A172 (cell line): Measurements from ENCODE around the gene PPM1F. TPM values are rescaled to one million over a fixed set of nuclear protein-coding genes. Genes with fewer than 3 reads are reported as not detected.
"Not testable (repeated sequence)": the region's sequence is repeated elsewhere in the genome, so short reads cannot be mapped to it uniquely, and the experiment has no call there.

ENCODE experiments used
- DNase-seq: peaks from one replicate; pipeline ENCODE4 v3.0.0-alpha.2; 2015; ENCODE audit warnings: low spot score
- total RNA-seq: library from RNA; depleted of rRNA; stranded (reverse); fragments of >200 nt; shearing (Covaris generic); gene quantifications from 2 replicates; pipeline ENCODE4 v1.2.3, GENCODE V29; 2014

The PPM1F gene
- total RNA-seq, 1 experiment from 2014 or later: 43.3 TPM

DNA sequence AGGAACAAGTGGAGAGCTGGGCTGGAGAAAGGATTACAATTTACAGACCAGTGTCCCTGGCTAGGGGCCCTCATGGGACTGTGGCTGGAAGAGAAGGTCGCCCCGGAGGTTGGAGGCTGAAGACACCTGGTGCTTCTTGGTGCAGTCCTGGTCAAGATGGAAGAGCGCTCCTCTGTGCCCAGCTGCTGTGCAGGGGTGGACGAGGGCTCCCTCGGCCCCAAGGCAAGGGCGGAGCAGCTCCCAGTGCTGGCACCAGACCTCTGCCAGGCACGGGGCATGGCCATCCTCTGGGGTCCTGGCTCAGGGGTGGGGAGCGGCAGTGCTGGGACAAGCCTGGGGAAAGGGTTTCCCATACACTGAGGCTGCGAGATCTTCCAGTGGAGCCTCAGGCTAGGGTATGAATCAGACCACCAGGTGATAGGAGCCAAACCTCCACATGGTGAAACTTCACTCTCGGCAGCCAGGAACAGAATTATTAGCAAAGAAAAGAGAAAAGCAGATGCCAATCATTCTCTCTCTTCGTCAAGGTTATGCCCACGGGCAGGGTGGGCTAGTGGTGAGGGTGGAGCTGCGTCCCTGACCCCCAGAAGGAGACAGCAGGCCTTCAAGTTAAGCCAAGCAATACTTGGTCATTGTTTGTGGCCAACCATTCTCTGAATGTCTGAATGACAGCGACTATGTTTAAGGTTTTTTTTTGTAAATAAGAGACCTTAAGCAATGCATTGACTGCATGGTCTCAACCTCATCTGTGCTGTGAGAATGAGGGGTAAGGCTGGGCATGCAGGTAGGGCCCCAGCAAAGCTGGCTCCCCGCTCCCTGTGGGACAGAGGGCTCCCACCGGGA lies 32.1 kb downstream of the PPM1F start:
- DNase-seq: no peak

DNA sequence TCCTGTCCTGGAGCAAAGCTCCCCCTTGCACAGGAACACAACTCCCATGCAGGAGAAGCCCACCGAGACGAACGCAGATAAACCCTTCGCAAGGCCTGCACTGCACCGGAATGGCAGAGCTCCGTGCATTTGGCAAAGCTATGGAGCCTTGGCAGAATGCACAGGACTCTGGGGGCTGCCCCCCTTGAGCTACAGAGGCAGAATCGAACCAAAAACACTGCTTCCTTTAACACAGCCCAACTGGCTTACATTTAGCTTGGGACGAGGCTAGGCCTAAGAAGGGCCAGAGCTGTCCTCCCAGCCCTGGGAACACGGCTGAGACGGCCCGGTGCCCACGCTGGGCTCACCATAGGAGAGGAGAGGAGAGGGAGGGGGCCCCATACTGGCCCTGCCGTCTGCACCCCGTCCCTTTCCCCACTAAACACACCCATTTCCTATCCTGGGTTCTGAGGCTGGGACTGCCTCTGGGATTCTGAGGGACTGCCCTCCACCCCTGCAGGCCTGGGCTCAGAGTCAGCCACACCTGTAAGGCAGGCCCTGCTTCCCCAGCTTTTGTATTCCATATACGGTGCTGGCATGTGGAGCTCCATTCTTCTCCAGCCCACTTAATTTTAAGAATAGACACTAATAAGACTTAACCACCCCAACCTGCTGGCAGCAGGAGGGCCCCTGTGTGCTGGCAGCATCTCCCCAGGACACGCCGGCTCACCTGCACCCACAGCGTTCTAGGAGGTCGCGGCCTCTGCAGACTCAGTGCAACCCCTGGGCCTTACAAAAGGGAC lies 32.9 kb downstream of the PPM1F start:
- DNase-seq: no peak

DNA sequence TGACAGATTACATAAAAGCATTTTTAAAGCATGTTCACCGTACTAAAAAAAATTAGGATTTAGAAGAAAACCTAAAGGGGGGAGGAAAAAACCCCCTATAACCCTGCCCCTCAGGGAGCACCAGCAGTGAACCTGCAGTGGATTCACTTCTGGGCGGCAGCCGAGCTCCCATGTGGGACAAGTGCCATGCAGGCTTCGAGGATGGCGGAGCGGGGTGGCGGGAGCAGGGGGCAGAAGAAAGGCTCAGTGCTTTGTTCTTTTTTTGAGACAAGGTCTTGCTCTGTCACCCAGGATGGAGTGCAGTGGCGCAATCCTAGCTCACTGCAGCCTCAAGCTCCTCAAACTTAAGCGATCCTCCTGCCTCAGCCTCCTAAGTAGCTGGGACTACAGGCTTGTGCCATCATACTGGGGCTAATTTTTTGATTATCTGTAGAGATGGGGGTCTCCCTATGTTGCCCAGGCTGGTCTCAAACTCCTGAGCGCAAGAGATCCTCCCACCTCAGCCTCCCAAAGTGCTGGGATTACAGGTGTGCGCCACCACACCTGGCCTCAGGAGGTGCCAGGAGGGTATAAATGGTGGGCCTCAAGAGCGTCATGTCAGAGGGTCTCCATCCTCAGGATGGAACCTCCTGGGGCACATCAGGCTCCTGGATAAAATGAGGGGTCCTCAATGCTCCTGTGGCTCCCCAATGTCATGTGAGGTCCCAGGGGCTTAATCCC lies 34.0 kb downstream of the PPM1F start:
- DNase-seq: no peak

DNA sequence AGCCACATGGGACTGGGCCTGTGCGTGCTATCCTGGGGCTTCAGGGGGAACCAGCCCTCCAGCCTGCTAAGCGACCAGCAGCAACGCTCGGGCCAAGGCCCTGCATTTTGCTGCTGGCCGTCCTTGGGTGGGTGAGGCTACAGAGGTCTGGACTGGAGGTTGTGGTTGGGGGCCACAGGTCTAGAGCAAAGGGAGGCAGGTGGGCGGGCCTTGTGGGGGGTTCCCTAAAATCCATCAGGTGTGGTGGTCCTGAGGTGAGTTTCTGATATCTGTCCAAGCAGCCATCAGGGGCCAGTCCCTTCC lies 34.7 kb downstream of the PPM1F start:
- DNase-seq: no peak

DNA sequence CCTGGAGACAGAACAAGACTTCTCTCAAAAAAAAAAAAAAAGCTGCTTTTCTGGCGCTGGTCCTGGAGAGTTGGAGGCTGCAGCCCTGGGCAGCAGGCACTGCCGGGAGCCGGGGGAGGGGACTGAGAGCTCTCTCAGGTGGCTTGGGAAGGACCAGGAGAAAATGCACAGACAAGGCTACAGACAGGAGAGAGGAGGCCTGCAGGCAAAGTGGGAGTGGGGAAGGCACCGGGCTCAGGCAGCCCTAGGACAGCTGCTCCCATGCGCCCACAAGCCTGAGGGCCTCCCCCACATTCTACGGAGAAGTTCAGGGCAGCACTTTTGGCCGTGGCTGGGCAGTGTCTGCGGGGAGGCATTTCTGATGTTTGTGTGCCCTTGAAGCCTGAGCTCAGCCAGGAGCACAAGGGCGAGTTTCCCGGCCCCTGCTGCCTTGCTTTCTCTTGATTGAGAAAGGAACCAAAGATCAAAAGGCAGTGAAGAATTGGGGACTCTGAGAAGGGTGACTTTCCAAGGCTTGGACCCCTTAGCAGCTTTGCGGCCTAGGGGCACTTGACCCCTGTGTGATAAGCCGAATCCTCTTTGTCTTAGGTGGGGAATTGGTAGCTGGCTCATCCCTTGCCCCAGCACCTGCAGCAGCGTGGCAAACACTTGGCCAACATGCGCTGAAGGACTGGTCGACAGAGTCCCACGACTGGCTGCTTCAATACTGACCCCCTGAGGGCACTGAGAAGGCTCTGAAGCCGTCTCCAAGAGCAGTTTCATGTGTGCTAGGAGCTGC lies 35.3 kb downstream of the PPM1F start:
- no peak for DNase-seq

DNA sequence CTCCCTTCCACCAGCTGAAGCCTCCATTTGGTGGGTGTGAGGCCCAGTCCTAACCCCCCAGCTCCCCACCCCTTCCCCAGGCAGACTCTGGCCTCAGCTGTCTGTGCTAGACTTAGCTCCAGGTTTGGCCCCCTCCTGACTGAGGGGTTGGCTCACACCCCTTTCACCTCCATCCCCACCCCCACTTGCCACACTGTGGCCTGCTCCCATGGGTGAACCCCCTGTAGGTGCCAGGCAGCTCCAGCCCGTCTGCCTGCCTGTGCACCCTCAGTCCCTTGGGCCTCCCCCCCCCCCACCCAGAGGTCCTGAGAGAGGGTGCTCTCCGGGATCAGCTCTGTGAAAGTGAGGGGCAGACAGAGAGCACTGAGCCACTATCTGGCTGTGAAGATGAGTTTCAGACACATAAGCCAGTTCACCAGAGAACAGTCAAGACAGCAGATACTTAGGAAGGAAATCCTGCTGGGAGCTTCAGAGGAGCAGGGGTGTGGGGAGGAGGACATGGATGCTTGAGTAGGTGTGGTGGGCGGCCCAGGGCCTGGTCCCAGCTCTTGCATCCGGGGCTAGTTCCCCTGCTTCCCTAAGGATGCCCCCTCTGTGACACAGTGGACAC lies 36.2 kb downstream of the PPM1F start:
- DNase-seq: no peak

DNA sequence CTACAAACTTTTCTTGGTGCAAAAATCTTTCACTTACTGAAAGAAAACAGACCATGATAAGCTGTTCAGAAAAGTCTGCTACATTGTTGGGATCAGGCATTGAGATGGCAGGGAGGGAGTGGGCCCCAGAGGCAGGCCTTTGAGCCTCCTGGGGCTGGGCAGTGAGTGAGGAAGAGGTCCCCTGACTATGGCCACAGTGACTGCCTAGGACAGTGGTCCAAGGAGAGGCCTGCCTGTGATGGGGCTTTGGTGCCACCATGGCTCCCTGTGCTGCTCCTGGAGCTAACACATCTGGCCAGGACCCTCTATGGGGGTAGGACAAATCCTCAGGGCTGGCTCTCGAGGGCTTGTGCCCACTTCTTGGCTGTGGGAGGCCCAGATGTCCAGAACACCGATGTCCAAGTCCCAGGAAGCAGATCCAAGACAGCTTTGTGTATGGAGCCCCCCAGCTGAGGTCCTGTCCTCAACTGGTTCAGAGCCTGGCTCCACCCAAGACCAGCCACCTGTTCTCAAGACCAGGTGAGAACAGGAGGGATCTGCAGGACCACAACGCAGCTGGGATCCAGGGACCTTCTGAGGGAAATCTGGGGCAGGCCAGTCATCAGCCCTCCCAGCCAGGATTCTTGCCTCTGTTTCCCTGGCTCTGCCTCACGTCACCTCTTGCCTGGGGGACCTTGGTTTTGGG lies 36.9 kb downstream of the PPM1F start:
- no peak for DNase-seq

DNA sequence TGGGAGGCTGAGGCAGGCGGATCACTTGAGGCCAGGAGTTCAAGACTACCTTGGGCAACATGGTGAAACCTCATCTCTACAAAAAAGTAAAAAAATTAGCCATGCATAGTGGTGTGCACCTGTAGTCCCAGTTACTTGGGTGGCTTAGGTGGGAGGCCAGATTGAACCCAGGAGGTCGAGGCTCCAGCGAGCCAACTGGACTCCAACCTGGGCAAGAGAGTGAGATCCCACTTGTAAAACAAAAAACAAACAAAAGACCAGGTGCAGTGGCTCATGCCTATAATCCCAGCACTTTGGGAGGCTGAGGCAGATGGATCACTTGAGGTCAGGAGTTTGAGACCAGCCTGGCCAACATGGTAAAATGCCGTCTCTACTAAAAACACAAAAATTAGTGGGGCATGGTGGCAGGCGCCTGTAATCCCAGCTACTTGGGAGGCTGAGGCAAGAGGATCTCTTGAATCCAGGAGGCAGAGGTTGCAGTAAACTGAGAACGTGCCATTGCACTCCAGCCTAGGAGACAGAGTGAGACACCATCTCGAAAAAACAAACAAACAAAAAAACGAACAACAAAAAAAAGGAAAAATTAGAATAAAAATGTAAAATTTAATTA lies 38.5 kb downstream of the PPM1F start:
- DNase-seq: not testable (repeated sequence)

DNA sequence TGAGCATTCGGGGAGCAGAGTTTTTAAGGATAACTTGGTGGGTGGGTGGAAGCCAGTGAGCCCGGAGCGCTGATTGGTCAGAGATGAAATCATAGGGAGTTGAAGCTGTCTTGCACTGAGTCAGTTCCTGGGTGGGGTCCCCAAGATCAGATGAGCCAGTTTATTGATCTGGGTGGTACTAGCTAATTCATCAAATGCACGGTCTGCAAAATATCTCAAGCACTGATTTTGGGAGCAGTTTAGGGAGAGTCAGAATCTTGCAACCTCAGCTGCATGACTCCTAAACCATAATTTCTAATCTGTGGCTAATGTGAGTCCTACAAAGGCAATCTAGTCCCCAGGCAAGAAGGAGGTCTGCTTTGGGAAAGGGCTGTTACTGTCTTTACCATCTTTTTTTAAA lies 42.3 kb downstream of the PPM1F start:
- not testable (repeated sequence) for DNase-seq

DNA sequence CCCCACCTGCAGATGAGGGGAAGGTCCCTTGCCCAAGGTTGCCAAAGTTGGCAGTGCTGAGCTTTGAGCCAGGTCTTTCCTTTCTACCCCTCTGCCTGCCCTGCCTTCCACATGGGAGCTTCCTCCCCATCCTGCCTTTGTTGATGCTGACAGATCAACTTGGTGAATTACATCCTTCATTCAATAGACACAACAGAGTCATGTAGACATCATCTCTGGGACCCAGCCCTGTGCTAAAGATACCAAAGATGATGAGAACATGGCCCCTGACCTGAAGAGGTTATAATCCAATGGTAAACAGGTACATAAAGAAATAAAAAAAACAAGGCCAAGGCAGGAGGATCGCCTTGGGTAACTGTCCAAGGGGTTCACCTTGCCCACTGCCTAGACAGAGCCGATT lies 42.8 kb downstream of the PPM1F start:
- no peak for DNase-seq

DNA sequence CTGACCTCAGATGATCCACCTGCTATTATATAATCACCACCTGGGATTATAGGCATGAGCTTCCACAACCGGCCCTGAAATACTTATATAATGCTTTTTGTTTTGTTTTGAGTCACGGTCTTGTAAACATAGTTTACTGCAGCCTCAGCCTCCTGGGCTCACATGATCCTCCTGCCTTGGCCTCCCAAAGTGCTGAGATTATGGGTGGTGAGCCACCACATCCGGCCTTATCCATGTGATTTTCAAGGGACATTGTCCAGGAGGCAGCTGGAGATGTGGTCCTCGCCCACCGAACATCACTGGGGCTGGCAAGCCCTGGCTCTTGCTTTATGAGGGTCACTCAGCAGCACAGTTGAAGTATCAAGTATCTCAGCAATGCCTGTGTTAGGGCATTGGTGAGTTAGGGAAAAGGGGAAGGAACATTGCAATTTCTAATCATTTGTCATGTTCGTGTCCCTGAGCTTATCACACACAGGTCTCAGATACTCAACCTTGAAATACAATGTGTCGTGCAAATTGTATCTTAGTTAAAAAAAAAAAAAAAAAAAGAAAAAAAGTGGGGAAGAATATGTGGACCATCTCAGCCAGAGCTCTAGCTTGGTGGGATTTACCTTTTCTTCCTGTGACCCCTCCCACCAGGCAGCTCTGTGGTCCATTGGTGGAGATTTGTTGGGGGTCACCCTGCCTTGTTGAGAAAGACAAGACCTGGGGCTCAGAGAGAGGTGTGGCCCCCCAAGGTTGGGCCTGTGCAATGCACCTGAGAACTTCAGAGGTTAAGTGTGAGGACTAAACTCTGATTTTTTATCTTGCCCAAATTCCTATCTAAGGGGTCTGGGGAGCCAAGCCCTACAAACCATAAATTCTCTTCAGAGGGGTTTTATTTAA lies 44.8 kb downstream of the PPM1F start:
- no peak for DNase-seq

DNA sequence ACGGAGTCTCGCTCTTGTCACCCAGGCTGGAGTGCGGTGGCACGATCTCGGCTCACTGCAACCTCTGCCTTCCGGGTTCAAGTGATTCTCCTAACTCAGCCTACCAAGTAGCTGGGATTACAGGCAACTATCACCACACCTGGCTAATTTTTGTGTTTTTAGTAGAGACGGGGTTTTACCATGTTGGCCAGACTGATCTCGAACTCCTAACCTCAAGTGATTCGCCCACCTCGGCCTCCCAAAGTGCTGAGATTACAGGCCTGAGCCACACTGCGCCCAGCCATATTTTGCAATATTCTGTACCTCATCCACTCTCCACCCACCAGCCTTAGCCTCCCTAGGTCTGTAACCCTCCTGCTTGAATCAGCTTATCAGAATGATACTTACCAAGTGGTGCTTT lies 47.4 kb downstream of the PPM1F start:
- not testable (repeated sequence) for DNase-seq

DNA sequence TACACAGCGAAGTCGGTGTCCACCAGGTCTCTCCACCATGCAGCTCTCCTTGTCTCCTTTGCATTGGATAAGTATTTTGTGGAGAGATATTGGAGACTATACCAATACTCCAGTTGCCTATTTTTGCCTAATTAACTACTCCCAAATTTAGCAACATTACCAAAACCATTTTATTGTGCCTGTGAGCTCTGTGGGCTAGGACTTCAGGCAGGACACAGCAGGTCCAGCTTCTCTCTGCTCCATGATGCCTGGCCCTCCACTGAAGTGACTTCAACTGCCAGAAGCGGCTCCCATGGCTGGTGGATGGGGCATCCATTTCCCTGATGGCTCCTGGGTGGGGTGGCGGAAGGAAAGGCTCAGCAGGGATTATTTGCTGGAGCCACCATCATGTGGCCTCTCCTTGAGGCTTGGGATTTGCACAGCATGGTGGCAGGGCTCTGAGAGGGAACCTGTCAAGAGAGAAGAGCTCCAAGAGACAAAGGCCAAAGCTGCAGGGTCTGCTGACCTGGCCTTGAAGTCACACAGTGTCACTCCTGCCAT lies 48.3 kb downstream of the PPM1F start:
- no peak for DNase-seq

DNA sequence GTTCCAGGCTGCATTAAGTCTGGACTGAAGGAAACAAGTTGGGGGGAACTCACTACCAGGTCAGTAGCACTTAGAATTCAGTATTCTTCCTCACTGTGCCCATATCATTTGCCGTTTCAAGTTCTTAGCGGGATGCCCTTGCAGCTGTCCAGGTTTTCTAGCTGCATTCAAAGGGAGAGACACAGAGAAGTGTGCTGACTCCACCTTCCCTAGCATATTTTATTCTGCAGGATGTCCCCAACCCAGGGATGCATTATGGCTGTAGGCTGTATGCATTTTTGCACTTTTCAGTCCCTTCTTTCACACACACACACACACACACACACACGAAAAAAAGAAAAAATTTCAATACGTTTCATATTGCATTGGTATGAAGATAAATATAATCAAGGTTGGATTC lies 49.4 kb downstream of the PPM1F start:
- no peak for DNase-seq

DNA sequence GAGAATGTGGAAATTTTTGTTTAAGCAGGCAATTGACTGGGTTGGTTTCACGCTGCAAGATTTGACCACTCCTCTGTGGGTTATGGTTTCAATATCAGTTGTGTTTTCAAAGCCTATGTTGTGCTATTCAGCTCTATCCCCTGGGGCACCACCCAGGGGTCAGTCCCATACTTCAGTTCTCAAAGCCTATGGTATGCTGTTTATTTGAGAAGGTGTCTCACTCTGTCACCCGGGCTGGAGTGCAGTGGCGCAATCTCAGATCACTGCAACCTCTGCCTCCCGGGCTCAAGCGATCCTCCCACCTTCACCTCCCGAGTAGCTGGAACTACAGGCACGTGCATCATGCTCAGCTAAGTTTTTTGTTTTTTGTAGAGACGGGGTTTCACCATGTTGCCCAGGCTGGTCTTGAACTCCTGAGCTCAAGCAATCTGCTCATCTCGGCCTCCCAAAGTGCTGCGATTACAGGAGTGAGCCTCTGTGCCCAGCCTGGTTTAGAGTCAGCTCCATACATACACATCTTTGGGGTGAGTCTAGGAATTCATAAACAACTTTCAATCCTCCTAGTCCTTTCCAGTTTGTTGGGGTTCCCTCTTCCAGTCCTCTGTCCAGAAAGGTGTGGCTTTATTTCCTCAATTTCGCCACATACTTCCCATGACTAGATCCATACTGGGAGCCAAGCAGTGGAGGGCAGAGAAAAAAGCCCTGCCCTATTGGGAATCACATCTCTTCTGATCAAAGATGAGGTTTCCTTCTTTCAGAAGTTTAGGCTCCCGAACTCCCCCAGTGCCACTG lies 50.2 kb downstream of the PPM1F start:
- DNase-seq: no peak

DNA sequence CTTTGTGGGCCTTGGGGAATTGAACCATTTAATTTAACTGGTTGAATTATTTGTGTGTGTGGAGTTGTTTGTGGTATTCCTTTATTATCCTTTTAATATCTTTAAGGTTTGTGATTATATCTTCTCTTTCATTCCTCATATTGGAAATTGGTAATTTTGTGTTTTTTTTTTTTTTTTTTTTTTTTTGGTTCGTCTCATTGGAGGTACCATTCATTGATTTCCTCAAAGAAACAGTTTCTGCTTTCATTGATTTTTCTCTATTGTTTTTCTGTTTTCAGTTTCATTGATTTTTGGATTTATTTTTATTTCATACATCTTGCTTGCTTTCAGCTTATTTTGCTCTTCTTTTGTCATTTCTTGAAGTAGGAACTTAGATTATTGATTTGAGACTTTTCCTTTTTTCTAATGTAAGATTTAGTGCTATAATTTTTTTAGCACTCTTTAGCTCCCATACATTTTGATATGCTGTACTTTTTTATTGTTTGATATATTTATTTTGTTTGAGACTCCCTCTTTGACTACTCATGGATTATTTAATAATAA lies 54.2 kb downstream of the PPM1F start:
- DNase-seq: no peak

DNA sequence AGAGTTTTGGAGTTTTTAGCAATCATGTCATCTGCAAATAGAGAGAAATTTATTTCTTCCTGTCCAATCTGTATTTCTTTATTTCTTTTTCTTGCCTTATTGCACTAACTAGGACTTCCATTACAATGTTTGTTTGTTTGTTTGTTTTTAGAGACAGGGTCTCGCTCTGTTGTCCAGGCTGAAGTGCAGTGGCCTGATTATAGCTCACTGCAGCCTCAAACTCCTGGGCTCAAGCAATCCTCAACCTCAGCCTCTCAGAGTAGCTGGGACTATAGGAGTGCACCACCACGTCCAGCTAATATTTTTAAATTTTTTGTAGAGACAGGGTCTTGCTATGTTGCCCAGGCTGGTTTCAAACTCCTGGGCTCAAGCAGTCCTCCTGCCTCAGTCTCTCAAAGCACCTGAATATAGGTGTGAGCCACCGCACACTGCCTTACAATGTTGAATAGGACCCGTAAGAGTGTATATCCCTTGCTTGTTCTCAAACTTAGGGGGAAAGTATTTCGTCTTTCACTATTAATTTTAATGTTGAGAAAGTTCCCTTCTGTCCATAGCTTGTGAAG lies 55.6 kb downstream of the PPM1F start:
- no peak for DNase-seq

DNA sequence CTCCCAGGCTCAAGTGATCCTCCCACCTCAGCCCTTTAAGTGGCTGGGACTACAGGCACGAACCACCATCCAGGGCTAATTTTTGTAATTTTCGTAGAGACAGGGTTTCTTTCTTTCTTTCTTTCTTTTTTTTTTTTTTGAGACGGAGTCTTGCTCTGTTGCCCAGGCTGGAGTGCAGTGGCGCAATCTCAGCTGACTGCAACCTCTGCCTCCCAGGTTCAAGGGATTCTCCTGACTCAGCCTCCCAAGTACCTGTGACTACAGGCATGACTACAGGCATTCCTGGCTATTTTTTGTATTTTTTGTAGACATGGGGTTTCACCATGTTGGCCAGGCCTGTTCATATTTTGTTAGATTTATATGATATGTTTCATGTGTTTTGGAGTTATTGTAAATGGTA lies 56.4 kb downstream of the PPM1F start:
- not testable (repeated sequence) for DNase-seq
